Activated CD8-positive, alpha-beta T cell treated with anti-CD3 and anti-CD28 coated beads for 36 hours (primary cell): ENCODE data around the gene ABCA12. TPM values are rescaled to one million over a fixed set of nuclear protein-coding genes. Genes with fewer than 3 reads are reported as not detected.

Source experiments
- ATAC-seq: fragments of 200-7000 bp; cut with Tn5 transposase; one replicate; pipeline ENCODE4 v1.10.0; 2021; ENCODE audit warnings: mild to moderate bottlenecking, moderate library complexity
- CTCF ChIA-PET: fragments of 350-600 bp; sonication (Branson Sonifier 250); formaldehyde crosslinking; loops from one replicate; lab custom pipeline; 2021; ENCODE audit warnings: antibody characterized with exemption; lab: Charles Lee
- POLR2A ChIA-PET: fragments of 350-600 bp; sonication (Branson Sonifier 250); formaldehyde crosslinking; loops from one replicate; lab custom pipeline; 2021; ENCODE audit warnings: antibody characterized with exemption; lab: Charles Lee
- DNase-seq: peaks from one replicate; pipeline ENCODE4 v3.0.0-alpha.2; 2020
- H3K27ac Mint-ChIP-seq: one replicate; pipeline ENCODE4 v1.8.0; 2021; ENCODE audit warnings: mild to moderate bottlenecking, mixed read lengths
- H3K27me3 Mint-ChIP-seq: one replicate; pipeline ENCODE4 v1.8.0; 2021; ENCODE audit warnings: mixed read lengths
- H3K36me3 Mint-ChIP-seq: one replicate; pipeline ENCODE4 v1.8.0; 2021; ENCODE audit warnings: low read depth, mixed read lengths
- H3K4me1 Mint-ChIP-seq: one replicate; pipeline ENCODE4 v1.8.0; 2021; ENCODE audit warnings: low read depth, mixed read lengths
- H3K4me3 Mint-ChIP-seq: one replicate; pipeline ENCODE4 v1.8.0; 2021; ENCODE audit warnings: mild to moderate bottlenecking, moderate library complexity, mixed read lengths
- H3K9me3 Mint-ChIP-seq: one replicate; pipeline ENCODE4 v1.8.0; 2021; ENCODE audit warnings: mixed read lengths
- CTCF ChIP-seq: fragments of 200-600 bp; IDR thresholded peaks from one replicate; pipeline ENCODE4 v1.8.0; 2022; ENCODE audit warnings: antibody characterized with exemption, mild to moderate bottlenecking
- intact Hi-C: fragments of 100-400 bp; cut with micrococcal nuclease; formaldehyde crosslinking; loops from one replicate; pipeline ENCODE4 v1.10.0; 2022
- total RNA-seq, 2 experiments: library from RNA; stranded (reverse); gene quantifications; one replicate each; pipeline ENCODE4 v1.2.3, GENCODE V29; 2021

ABCA12 gene
- total RNA-seq, 2 experiments from 2014 or later = not detected

GRCh38 chr2:215027779-215028178, 110.6 kb downstream of the ABCA12 start:
- ChIA-PET CTCF (no interaction called here), POLR2A (no interaction called here)
- Mint-ChIP-seq H3K4me3 (no peak overlapping the region), H3K27me3 (no peaks in the 10 kb centered on the region), H3K9me3 (no peaks in the 10 kb centered on the region), H3K36me3 (no peaks in the 10 kb centered on the region), H3K4me1 (no peaks in the 10 kb centered on the region), H3K27ac (no peak overlapping the region)
- DNase-seq = no peak
- intact Hi-C loops = no loop called here
- ATAC-seq = no peak
- no peak for TF ChIP-seq CTCF

- H3K4me3 Mint-ChIP-seq = no peak overlapping the region
- H3K9me3 Mint-ChIP-seq = no peaks in the 10 kb centered on the region
- no peaks in the 10 kb centered on the region for H3K27me3 Mint-ChIP-seq
- ATAC-seq (no peak), DNase-seq (no peak)
- no peaks in the 10 kb centered on the region for H3K36me3 Mint-ChIP-seq
- no peaks in the 10 kb centered on the region for H3K4me1 Mint-ChIP-seq
- H3K27ac Mint-ChIP-seq = no peak overlapping the region
- POLR2A ChIA-PET = no interaction called here
- CTCF ChIA-PET = no interaction called here
- TF ChIP-seq CTCF = no peak
- intact Hi-C loops = no loop called here
Measured at GRCh38 chr2:215022910-215023309, 115.5 kb downstream of the ABCA12 start.

DNA sequence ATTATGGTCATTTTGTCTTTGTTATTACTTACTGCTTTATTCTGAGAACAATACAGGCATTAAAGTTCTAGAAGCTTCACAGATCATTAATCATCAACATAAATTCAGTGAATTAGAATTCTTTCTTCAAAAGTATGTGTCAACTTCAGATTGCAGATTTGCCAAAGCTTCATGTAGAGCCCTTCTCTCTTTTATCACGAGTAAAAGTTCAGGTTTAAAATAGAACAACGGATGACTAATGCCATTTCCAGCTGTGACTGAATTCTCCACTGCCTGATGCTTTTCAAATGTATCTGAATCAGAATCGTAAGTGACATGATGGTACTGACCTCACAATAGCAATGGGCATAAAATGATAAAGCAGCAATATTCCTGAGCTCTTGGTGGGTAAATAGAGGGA, 116.0 kb downstream of the ABCA12 start:
- no peak overlapping the region for H3K4me3 Mint-ChIP-seq
- H3K4me1 Mint-ChIP-seq = no peaks in the 10 kb centered on the region
- no peaks in the 10 kb centered on the region for H3K27me3 Mint-ChIP-seq
- ATAC-seq (no peak), DNase-seq (no peak)
- H3K36me3 Mint-ChIP-seq = no peaks in the 10 kb centered on the region
- CTCF ChIA-PET = no interaction called here
- no peak overlapping the region for H3K27ac Mint-ChIP-seq
- intact Hi-C loops = no loop called here
- no peak for TF ChIP-seq CTCF
- POLR2A ChIA-PET = no interaction called here
- no peaks in the 10 kb centered on the region for H3K9me3 Mint-ChIP-seq

- Mint-ChIP-seq H3K36me3 (no peaks in the 10 kb centered on the region), H3K27ac (no peak overlapping the region), H3K27me3 (no peaks in the 10 kb centered on the region), H3K4me1 (no peaks in the 10 kb centered on the region), H3K9me3 (no peaks in the 10 kb centered on the region), H3K4me3 (no peak overlapping the region)
- CTCF ChIA-PET = no interaction called here
- TF ChIP-seq CTCF = no peak
- no peak for DNase-seq
- POLR2A ChIA-PET = no interaction called here
- intact Hi-C loops = no loop called here
- ATAC-seq = no peak
Measured at GRCh38 chr2:215020283-215020682, 118.1 kb downstream of the ABCA12 start.

GRCh38 chr2:215019521-215020145, 118.8 kb downstream of the ABCA12 start:
- CTCF ChIA-PET = no interaction called here
- no peaks in the 10 kb centered on the region for H3K4me1 Mint-ChIP-seq
- no peak for ATAC-seq

More at GRCh38 chr2:215019521-215020145, 118.8 kb downstream of the ABCA12 start:
- no peak for DNase-seq
- H3K4me3 Mint-ChIP-seq = no peak overlapping the region
- no peaks in the 10 kb centered on the region for H3K9me3 Mint-ChIP-seq
- H3K27me3 Mint-ChIP-seq = no peaks in the 10 kb centered on the region
- intact Hi-C loops = no loop called here
- no peak for TF ChIP-seq CTCF
- no peak overlapping the region for H3K27ac Mint-ChIP-seq
- POLR2A ChIA-PET = no interaction called here
- H3K36me3 Mint-ChIP-seq = no peaks in the 10 kb centered on the region
